Stimulated activated CD4-positive, alpha-beta T cell treated with anti-CD3 and anti-CD28 coated beads, Interleukin-2, amount 100 ng/mL, for 4 hours (primary cell): Measurements from ENCODE around the gene CDKAL1.
"Not testable (repeated sequence)": the region's sequence is repeated elsewhere in the genome, so short reads cannot be mapped to it uniquely, and the experiment has no call there.

Source experiments
- DNase-seq: peaks from one replicate; pipeline ENCODE4 v3.0.0-alpha.2; 2020; ENCODE audit warnings: low read depth

CDKAL1 gene

GRCh38 chr6:20534295-20535262 is at the start of gene CDKAL1:
CDKAL1 (plus strand) TSS chr6:20534457; CDS start chr6:20546351, 11,894 bp downstream.
- DNase-seq: peak; percentile 80

GRCh38 chr6:20486641-20487040 is 47.6 kb upstream of the CDKAL1 start:
- DNase-seq: no peak

- DNase-seq: no peak
These were observed 46.4 kb upstream of the CDKAL1 start for GRCh38 chr6:20487669-20488375.

GRCh38 chr6:20490591-20490990 is 43.7 kb upstream of the CDKAL1 start:
- no peak for DNase-seq

- DNase-seq: no peak
These were observed 42.2 kb upstream of the CDKAL1 start for GRCh38 chr6:20492099-20492498.

- no peak for DNase-seq
These were observed 36.8 kb upstream of the CDKAL1 start for GRCh38 chr6:20497216-20498040.

- DNase-seq: no peak
These were observed 36.2 kb upstream of the CDKAL1 start for GRCh38 chr6:20498041-20498385.

- DNase-seq: no peak
These were observed 25.0 kb upstream of the CDKAL1 start for GRCh38 chr6:20509212-20509611.

GRCh38 chr6:20511852-20512251 is 22.4 kb upstream of the CDKAL1 start:
- DNase-seq: no peak

- DNase-seq: not testable (repeated sequence)
These were observed 9.0 kb upstream of the CDKAL1 start for GRCh38 chr6:20525208-20525607.

- not testable (repeated sequence) for DNase-seq
These were observed 5.2 kb upstream of the CDKAL1 start for GRCh38 chr6:20529086-20529448.

- DNase-seq: no peak
These were observed 1.4 kb upstream of the CDKAL1 start for GRCh38 chr6:20532881-20533280.

- DNase-seq: no peak
These were observed 437 bp upstream of the CDKAL1 start for GRCh38 chr6:20533746-20534294.

- no peak for DNase-seq
These were observed 3.9 kb downstream of the CDKAL1 start for GRCh38 chr6:20538131-20538662.

GRCh38 chr6:20538907-20539306 is 4.7 kb downstream of the CDKAL1 start:
- DNase-seq: no peak

- DNase-seq: no peak
These were observed 5.1 kb downstream of the CDKAL1 start for GRCh38 chr6:20539387-20539786.

- DNase-seq: no peak
These were observed 6.4 kb downstream of the CDKAL1 start for GRCh38 chr6:20540683-20541082.

- no peak for DNase-seq
These were observed 7.1 kb downstream of the CDKAL1 start for GRCh38 chr6:20541382-20541781.

GRCh38 chr6:20542927-20543602 is 8.8 kb downstream of the CDKAL1 start:
- DNase-seq: no peak

GRCh38 chr6:20548264-20548663 is 14.0 kb downstream of the CDKAL1 start:
- no peak for DNase-seq

- not testable (repeated sequence) for DNase-seq
These were observed 15.1 kb downstream of the CDKAL1 start for GRCh38 chr6:20549398-20549797.
